ENCODE measurements around the gene MED16.
A peak's percentile ranks its signal among the peaks of the same experiment; 100 is the strongest.

MED16 gene

DNA sequence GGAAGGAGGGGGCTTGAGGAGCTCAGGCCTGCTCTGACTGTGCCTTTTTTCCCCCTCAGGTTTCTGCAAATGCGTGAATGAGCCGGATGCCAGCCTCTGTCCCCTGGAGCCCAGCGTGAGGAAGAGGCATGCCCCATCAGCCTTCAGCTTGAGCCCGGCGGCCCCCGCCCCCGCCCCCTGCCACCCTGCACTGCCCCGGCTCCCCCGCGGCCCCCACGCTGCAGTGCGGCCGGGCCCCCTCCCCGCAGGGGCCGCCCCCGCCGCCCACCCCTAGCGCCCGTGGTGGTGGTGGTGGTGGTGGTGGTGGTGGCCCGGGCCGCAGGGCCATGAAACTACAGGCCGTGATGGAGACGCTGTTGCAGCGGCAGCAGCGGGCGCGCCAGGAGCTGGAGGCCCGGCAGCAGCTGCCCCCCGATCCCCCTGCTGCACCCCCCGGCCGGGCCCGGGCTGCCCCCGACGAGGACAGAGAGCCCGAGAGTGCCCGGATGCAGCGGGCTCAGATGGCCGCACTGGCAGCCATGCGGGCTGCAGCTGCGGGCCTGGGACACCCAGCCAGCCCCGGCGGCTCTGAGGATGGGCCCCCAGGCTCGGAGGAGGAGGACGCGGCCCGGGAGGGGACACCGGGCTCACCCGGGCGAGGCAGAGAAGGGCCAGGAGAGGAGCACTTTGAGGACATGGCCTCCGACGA, 36.4 kb upstream of the MED16 start:
- DNase-seq (ENCODE audit: insufficient read length, low spot score) (no peak), FAIRE-seq (no peak)
- TF ChIP-seq POLR2AphosphoS5 (IDR thresholded peaks at IDR 0.05; ENCODE audit: low read depth, low read length) = no peak
- TF ChIP-seq SPI1 (IDR thresholded peaks at IDR 0.05; ENCODE audit: low read depth, low read length) = no peak
- no peak for TF ChIP-seq PAX5 (IDR thresholded peaks at IDR 0.05; ENCODE audit: insufficient read depth, low read length, severe bottlenecking)
- no peak for TF ChIP-seq POU2F2 (IDR thresholded peaks at IDR 0.05; ENCODE audit: low read depth, low read length)
- TF ChIP-seq TAF1 (IDR thresholded peaks at IDR 0.05; ENCODE audit: low read depth, low read length) = no peak
- no peak for TF ChIP-seq POLR2A (IDR thresholded peaks at IDR 0.05; ENCODE audit: low read depth, low read length)

DNA sequence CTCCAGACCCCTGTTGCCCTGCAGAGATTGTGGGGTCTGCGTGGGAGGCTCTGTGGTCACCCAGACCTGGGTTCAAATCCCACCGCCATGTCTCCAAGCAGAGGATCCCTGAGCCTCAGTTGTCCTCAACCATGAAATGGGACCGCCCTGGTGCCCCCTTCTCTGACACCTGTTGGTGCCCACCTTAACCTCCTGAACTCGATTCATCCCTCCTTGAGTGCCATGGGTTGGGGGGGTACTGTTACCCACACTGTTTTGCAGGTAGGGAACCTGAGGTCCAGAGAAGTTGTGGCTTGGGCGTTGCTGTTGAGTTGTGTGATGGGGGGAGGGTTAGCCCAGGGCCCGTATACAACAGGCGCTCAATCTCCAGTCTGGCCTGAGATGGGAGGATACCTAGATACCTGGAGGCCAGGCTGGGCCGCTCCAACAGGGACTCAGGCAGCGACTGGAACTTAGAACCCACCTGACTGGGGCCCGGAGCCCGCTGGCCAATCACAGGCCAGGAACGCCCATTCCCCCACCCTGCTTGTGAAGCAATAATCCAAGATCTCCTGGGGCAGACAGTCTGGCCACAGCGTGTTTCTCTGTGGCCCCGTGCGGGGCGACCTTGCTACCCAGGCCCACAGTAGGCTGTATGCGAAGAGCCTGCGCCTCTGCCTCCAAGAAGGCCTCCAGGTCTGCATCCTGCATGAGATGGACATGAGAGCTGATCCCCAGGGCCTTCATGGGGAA, 35.6 kb upstream of the MED16 start:
- FAIRE-seq = no peak
- TF ChIP-seq PAX5 (IDR thresholded peaks at IDR 0.05; ENCODE audit: insufficient read depth, low read length, severe bottlenecking) (no peak), POLR2A (IDR thresholded peaks at IDR 0.05; ENCODE audit: low read depth, low read length) (no peak), TAF1 (IDR thresholded peaks at IDR 0.05; ENCODE audit: low read depth, low read length) (no peak), SPI1 (IDR thresholded peaks at IDR 0.05; ENCODE audit: low read depth, low read length) (no peak), POLR2AphosphoS5 (IDR thresholded peaks at IDR 0.05; ENCODE audit: low read depth, low read length) (no peak), POU2F2 (IDR thresholded peaks at IDR 0.05; ENCODE audit: low read depth, low read length) (no peak)
- DNase-seq (ENCODE audit: insufficient read length, low spot score) = no peak

- TF ChIP-seq POLR2A (IDR thresholded peaks at IDR 0.05; ENCODE audit: low read depth, low read length) (no peak), TAF1 (IDR thresholded peaks at IDR 0.05; ENCODE audit: low read depth, low read length) (no peak), PAX5 (IDR thresholded peaks at IDR 0.05; ENCODE audit: insufficient read depth, low read length, severe bottlenecking) (no peak), POU2F2 (IDR thresholded peaks at IDR 0.05; ENCODE audit: low read depth, low read length) (no peak), SPI1 (IDR thresholded peaks at IDR 0.05; ENCODE audit: low read depth, low read length) (no peak), POLR2AphosphoS5 (IDR thresholded peaks at IDR 0.05; ENCODE audit: low read depth, low read length) (no peak)
- FAIRE-seq (no peak), DNase-seq (ENCODE audit: insufficient read length, low spot score) (no peak)
Measured at GRCh38 chr19:927780-928401, 34.9 kb upstream of the MED16 start.

DNA sequence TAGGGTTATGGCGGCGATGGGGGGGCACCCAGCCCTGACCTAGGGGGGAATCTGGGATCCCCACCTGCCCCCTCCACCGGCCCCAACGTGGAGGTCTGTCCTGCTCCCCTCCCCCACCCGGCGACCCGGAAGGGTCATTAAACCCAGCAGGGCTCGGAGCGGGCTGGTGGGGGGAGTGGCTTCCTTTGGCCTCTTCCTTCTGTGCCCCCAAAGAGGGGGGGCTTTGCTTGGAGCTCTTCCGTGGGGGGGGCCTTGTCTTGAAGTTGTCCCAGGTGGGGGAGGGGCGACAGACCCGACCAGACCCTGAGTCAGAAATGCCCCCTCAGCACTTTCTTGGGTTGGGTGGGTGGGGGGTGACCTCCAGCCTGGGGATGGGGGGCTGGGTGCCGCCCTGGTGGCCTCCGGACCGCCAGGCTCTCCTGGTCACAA, 34.4 kb upstream of the MED16 start:
- FAIRE-seq (peak; percentile 58), DNase-seq (ENCODE audit: insufficient read length, low spot score) (no peak)
- TF ChIP-seq POU2F2 (IDR thresholded peaks at IDR 0.05; ENCODE audit: low read depth, low read length) (no peak), SPI1 (IDR thresholded peaks at IDR 0.05; ENCODE audit: low read depth, low read length) (no peak), POLR2AphosphoS5 (IDR thresholded peaks at IDR 0.05; ENCODE audit: low read depth, low read length) (no peak), PAX5 (IDR thresholded peaks at IDR 0.05; ENCODE audit: insufficient read depth, low read length, severe bottlenecking) (no peak), POLR2A (IDR thresholded peaks at IDR 0.05; ENCODE audit: low read depth, low read length) (no peak), TAF1 (IDR thresholded peaks at IDR 0.05; ENCODE audit: low read depth, low read length) (no peak)

DNA sequence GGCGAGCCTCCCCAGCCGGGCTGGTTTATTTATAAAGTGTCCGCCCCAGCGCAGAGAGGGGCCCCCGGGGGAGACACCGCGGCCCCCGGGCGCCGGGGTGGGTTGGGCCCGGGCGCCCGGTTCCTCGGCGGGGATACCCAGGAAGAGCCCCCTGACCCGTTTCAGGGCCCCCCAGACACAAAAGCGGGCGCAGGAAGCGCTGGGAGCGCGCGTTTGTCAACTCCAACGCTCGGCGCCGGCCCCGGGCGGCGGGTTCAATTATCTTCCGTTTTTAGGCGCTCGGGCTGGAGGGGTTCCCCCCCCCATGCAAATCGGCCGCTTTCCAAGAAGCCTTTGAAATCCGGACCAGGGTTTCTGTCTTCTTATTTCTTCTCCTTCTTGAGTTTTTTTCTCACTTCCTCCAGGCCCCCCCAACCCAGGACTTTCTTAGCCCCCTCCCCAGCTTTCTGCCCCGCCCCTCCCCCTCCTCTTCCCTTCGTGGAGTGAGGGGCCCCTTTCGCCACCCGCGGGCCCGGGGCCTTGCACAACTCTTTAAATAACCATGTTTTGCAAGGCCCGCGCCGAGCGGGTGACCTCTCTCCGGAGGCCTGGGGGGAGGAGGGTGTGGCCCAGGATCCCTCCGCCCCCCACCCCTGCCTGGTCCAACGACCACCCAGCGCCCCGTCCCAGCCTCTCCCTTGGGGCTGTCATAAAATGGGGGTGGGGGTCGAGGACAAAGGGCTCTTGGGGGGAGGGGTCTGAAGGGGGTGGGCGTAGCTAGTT, 33.8 kb upstream of the MED16 start:
- DNase-seq (ENCODE audit: insufficient read length, low spot score) = no peak
- TF ChIP-seq POLR2A (IDR thresholded peaks at IDR 0.05; ENCODE audit: low read depth, low read length) (no peak), POU2F2 (IDR thresholded peaks at IDR 0.05; ENCODE audit: low read depth, low read length) (peak; percentile 89; the same call in 1 of the 2 replicates)
- FAIRE-seq = no peak

GRCh38 chr19:926323-926588, 33.3 kb upstream of the MED16 start:
- TF ChIP-seq POLR2A (IDR thresholded peaks at IDR 0.05; ENCODE audit: low read depth, low read length) (no peak), PAX5 (IDR thresholded peaks at IDR 0.05; ENCODE audit: insufficient read depth, low read length, severe bottlenecking) (no peak), SPI1 (IDR thresholded peaks at IDR 0.05; ENCODE audit: low read depth, low read length) (no peak), POU2F2 (IDR thresholded peaks at IDR 0.05; ENCODE audit: low read depth, low read length) (no peak), POLR2AphosphoS5 (IDR thresholded peaks at IDR 0.05; ENCODE audit: low read depth, low read length) (no peak), TAF1 (IDR thresholded peaks at IDR 0.05; ENCODE audit: low read depth, low read length) (no peak)
- DNase-seq (ENCODE audit: insufficient read length, low spot score) (no peak), FAIRE-seq (no peak)

GRCh38 chr19:925526-926322, 32.7 kb upstream of the MED16 start, which contains the start of gene ARID3A:
ARID3A (plus strand) TSS chr19:926035; CDS start chr19:929529, 3,494 bp downstream.
- TF ChIP-seq POU2F2 (IDR thresholded peaks at IDR 0.05; ENCODE audit: low read depth, low read length) = no peak
- TF ChIP-seq SPI1 (IDR thresholded peaks at IDR 0.05; ENCODE audit: low read depth, low read length) = peak; percentile 57
- DNase-seq (ENCODE audit: insufficient read length, low spot score) (no peak), FAIRE-seq (peak; percentile 88)

DNA sequence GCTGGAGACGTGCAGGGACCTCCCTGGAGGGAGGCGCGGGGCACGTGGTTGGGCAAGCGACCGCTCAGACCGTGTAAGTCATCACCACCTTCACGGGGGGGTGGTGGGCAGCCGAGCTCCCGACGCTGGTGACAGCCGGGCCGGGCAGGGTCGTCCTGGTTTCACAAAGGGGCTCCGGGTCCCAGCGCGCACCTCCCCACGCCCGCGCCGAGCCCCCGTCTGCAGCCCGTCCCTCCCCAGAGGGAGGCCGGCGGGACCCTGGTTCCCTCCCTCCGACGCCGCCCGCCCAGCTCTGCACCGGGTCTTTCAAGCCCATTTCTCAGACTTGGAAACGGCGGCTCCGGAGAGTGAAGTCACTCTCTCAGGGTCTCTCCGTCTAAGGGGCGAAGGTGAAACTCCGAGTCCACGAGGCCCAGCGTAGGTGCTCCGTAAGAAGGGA, 32.1 kb upstream of the MED16 start:
- no peak for DNase-seq (ENCODE audit: insufficient read length, low spot score)
- FAIRE-seq = no peak
- TF ChIP-seq POLR2A (IDR thresholded peaks at IDR 0.05; ENCODE audit: low read depth, low read length) = no peak
- TF ChIP-seq SPI1 (IDR thresholded peaks at IDR 0.05; ENCODE audit: low read depth, low read length) = no peak
- TF ChIP-seq POLR2AphosphoS5 (IDR thresholded peaks at IDR 0.05; ENCODE audit: low read depth, low read length) = no peak
- no peak for TF ChIP-seq TAF1 (IDR thresholded peaks at IDR 0.05; ENCODE audit: low read depth, low read length)
- no peak for TF ChIP-seq POU2F2 (IDR thresholded peaks at IDR 0.05; ENCODE audit: low read depth, low read length)
- no peak for TF ChIP-seq PAX5 (IDR thresholded peaks at IDR 0.05; ENCODE audit: insufficient read depth, low read length, severe bottlenecking)

Data from GM12891 (cell line).